ENCODE results near the gene GNA15.
"Not testable (repeated sequence)": the region's sequence is repeated elsewhere in the genome, so short reads cannot be mapped to it uniquely, and the experiment has no call there.

The GNA15 gene

DNA sequence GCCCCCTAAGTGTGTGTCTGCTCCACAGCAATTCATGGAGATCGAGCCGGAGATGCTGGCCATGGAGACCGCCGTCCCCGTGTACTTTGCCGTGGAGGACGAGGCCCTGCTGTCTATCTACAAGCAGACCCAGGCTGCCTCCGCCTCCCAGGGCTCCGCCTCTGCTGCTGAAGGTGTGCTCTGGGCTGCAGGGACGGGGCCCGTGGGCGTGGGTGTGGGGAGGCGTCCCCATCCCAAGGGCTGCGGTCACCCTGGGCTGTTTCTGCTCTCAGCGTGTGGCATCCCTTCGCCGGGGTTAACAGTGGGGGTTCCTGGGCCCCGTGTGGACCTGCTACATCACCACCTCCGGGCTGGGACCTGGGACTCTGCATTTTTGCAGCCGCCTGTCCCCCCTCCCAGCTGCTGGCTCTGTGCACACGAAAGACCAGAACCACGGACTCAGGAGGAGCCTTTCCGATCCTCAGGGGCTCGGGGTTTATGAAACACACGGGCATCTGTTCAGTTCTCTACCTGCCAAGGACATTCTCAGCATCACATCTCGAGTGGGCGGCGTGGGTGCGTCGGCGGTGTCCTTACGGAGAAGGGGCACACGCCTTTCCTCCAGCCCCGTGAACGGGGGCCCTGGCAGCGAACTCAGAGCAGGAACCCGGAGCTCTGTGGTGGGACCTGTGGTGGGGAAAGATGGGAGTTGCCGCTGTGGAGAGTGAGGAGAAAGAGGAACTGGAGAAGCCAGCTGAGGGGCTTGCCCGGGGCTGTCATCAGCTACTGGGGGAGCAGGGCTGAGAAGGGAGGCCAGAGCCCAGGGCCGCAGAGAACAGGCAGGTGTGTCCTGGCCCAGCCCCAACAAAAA, 57.6 kb downstream of the GNA15 start:
- DNase-seq, result no peak

DNA sequence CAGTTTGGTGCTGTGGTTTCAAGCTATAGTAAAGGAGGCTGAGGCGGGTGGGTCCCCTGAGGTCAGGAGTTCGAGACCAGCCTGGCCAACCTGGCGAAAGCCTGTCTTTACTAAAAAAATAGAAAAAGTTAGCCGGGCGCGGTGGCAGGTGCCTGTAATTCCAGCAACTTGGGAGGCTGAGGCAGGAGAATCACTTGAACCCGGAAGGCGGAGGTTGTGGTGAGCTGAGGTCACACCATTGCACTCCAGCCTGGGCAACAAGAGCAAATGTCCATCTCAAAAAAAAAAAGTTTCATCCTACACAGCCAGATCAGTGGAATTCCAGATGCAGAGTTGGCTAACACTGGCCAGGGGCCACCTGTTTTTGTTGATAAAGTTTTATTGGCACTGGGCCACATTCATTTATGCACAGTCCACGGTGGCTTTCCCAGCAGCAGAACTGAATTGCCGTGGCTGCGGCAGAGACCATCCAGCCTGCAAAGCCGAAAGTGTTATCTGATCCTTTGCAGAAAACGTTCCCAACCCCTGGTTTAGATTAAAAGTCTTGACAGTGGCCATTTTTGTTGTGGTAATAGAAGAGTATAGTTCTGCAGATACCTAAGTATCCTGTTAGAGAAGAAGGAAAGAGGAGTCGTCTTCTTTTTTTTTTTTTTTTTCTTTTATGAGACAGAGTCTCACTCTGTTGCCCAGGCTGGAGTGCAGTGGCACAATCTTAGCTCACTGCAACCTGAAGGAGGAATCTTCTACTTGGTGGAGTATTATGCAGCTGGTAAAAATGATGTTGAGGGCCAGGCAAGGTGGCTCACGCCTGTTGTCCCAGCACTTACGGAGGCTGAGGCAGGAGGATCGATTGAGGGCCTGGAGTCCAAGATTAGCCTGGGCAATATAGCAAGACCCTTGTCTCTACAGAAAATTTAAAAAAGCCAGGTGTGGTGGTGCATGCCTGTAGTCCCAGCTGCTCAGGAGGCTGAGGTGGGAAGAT, 58.6 kb downstream of the GNA15 start:
- DNase-seq, result no peak

DNA sequence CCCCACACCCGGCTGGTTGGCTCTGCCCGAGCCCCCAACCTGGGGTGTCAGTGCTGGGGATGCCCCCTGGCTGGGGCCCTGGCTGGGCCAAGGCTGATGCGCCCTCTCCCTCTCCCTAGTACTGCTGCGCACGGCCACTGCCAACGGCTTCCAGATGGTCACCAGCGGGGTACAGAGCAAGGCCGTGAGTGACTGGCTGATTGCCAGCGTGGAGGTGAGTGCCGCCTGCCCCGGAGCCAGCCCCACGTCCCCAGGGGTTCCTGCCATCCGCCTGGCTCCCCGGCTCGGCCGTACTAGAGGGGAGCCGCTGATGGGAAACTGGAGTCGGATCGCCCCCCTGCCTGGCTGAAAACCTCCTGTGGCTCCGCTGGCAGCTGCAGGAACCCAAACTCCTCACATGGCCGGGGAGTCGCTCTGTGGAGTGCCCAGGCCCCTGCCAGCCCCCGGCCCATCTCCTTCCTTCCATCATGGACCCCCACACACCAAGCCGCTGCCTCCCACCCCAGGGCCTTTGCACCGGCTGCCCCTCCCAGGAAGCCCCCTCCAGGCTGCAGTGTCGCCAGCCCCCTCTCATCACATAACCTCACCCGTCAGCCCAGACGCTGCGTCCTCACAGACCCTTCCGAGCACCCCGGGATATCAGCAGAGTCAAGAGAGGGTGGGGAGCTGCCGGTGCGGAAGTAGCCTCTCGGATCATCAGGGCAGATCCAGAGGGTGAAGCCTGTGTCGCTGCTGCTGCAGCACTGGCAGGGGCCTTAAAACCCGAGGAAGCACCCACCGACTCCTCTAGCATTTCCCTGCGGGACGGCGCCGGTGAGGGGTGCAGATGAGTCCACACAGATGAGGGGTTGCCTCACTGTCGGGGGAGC, 60.5 kb downstream of the GNA15 start:
- no peak for DNase-seq

DNA sequence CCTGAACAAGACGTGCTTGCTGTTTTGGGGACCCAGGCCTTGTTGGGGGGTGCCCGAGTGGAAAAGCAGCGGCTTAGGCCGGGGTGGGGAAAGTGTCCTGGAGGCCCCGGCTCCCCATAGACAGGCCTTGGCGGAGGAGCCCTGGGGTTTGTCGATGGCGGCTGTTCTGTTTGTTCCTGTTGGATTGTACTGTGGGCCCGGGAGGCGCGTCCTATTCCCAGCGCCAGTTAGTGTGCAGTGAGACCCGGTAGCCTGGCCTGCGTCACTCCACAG, 61.0 kb downstream of the GNA15 start:
- DNase-seq, result no peak

DNA sequence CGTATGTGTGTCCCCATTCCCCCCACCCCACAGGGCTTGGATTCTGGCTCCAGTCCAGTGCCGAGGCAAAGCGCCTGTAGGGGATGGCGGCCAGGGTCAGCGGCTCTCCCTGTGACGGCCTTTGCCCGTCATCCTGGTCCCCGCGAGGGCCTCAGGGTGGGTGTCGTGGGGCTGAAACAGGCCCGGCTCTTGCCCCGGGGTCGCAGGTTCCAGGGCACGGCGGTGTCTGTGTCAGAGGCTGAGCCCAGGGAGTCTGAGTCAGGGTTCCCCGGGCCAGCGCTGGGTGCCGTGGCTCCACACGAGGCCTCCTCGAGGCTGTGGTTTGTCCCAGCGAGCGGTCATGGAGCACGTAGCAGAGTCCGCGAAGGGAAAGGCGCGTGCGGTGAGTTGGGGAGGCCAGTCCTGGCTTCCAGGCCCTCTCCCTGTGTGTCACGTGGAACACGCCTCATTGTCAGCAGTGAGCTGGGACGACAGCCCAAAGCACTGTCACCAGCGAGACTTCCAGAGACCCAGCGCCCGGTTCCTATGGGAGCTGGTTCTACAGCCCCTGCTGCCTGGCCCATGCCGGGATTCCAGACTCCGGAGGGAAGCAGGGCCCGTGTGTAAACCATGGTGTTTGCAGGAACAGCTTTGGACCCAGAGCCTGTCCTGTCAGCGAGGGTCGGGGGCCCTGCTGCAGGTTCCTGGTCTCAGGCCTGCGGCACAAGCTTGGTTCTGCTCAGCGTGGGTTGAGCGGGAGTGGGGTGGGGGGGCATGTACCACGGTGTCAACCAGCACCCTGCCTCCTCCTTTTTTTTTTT, 63.3 kb downstream of the GNA15 start:
- DNase-seq, result no peak

DNA sequence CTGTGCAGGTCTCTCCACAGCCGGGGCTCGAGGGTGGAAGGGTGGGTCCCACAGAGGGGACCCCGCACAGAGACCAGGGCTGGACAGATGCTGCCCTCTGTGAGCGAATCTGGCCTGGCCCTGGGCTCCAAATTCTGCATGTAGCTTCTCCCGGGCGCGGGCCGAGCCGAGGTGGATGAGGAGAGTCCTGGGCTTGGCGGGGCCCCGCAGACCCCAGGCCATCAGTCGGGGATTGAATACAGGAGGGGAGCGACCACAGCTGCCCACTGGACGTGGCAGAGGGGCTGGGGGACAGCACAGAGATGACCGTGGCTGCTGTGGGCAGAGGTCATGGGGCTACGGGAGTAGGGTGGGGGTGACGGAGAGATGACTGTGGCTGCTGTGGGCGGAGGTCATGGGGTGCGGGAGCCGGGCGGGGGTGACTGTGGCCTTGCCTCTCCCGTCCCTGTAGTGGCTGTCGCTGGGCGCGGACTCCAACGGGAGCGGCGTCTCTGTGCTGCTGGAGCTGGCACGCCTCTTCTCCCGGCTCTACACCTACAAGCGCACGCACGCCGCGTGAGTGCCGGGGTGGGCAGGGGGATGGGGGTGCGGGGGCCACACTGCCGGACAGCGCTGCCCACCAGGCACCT, 65.4 kb downstream of the GNA15 start:
- DNase-seq, result no peak

DNA sequence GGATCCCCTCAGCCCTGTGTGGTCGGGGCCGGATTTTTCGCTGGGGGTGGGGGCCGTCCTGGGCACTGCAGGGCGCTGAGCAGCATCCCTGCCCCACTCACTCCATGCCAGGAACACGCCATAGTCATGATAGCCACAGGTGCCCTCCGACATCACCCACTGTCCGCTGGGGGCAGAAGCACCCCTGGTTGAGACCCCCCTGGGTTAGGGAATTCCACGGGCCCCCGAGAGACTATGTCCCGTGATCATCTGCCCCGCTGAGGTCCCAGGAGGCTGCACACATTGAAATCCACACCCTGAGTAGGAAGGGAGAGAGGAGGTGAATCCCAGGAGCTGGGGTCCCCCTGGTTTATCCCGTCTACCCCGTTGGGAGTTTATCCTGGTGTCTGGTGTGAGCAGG, 66.1 kb downstream of the GNA15 start:
- DNase-seq, result no peak

DNA sequence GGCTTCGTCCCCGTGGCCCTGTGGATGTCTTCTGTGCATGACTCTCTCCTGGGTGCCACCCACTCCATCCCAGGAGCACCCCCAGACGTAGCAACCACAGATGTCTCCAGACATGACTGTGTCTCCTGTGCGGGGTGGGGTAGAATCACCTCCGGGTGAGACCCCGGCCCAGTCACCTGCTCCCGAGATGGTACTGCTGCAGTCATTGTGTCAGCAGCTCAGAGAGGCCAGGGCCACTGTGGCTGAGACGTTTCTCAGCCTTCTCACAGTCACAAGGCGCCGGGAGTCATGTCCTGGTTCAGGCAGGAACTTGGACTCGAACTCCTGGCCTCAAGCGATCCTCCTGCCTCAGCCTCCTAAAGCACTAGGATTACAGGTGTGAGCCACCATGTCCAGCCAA, 66.5 kb downstream of the GNA15 start:
- DNase-seq, result no peak

DNA sequence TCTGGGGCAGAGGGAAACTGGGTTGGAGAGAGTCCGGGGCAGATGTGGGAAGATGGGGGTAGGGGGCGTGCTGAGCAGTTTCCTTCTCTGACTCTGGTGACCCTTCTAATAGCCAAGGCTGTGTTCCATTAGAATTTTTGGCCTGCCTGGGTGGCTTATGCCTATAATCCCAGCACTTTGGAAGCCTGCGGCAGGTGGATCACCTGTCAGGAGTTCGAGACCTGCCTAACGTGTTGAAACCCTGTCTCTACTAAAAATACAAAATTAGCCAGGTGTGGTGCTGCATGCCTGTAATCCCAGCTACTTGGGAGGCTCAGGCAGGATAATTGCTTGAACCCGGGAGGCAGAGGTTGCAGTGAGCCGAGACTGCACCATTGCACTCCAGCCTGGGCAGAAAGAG, 67.1 kb downstream of the GNA15 start:
- not testable (repeated sequence) for DNase-seq

DNA sequence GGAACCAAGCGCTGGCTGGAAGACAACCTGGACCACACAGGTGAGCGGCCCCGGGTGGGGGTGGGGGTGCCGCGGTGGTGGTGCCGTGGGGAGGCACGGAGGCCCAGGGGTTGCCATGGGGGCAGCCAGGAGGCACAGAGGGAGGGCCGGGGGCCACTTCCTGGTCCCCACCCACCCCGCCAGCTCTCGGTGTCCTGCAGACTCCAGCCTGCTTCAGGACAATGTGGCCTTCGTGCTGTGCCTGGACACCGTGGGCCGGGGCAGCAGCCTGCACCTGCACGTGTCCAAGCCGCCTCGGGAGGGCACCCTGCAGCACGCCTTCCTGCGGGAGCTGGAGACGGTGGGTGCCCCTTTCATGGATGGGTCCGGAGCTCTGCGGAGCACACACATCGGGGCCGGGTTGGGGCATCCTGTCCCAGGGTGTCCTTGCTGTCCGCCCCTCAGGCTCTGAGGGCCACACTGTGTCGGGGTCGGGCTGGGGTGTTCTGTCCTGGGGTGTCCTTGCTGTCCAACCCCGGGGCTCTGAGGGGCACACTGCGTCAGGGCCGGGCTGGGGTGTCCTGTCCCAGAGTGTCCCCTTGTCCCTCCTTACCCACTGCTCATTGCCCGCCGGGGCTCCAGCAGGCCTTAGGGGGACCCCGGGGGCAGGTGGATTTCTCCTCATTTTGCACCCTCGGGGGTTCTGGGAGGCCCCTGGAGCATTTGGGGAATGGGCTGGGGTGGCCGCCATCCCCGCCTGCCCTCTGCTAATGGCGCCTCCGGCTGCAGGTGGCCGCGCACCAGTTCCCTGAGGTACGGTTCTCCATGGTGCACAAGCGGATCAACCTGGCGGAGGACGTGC, 68.2 kb downstream of the GNA15 start:
- no peak for DNase-seq

DNA sequence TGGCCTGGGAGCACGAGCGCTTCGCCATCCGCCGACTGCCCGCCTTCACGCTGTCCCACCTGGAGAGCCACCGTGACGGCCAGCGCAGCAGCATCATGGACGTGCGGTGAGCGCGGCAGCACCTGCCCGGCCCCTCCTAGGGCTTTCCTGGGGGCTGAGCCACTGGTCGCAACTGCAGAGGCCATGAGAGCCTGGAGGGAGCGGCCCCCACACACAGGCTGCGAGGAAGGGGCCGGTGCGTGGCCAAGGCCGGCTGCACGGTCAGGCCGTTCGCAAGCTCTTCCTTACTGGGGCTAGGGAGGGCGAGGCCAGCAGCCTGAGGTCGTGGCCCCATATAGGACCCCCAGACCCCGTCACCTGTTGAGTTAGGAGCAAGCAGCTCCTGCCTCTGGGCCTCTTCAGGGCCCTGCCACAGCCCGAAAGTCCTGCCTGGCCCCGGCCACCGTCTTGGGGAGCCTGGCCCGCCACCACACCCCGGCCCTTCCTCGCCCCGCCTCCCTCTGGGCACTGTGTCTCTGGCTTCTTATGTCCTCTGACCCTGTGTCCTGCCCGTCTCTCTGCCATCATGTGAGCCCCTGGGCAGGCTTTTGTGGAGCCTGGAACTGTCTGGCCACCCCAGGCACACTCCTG, 68.9 kb downstream of the GNA15 start:
- DNase-seq, result no peak

DNA sequence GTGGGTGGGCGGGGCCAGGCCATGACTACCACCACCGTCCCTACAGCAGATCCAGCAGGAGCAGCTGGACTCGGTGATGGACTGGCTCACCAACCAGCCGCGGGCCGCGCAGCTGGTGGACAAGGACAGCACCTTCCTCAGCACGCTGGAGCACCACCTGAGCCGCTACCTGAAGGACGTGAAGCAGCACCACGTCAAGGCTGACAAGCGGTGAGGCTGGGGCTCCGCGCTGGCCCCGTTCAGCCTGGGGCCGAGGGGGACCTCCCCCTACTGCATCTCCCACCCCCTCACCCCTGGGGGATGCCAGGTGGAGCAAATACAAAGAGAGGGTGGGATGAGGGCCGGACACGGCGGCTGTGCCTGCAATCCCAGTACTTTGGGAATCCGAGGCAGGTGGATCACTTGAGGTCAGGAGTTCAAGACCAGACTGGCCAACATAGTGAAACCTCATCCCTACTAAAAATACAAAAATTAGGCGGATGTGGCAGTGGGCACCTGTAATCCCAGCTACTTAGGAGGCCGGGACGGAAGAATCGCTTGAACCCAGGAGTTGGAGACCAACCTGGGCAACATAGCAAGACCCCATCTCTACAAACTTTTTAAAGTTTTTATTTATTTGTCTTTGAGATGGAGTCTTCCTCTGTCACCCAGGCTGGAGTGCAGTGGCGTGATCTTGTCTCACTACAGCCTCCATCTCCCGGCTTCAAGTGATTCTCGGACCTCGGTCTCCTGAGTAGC, 70.6 kb downstream of the GNA15 start:
- no peak for DNase-seq

DNA sequence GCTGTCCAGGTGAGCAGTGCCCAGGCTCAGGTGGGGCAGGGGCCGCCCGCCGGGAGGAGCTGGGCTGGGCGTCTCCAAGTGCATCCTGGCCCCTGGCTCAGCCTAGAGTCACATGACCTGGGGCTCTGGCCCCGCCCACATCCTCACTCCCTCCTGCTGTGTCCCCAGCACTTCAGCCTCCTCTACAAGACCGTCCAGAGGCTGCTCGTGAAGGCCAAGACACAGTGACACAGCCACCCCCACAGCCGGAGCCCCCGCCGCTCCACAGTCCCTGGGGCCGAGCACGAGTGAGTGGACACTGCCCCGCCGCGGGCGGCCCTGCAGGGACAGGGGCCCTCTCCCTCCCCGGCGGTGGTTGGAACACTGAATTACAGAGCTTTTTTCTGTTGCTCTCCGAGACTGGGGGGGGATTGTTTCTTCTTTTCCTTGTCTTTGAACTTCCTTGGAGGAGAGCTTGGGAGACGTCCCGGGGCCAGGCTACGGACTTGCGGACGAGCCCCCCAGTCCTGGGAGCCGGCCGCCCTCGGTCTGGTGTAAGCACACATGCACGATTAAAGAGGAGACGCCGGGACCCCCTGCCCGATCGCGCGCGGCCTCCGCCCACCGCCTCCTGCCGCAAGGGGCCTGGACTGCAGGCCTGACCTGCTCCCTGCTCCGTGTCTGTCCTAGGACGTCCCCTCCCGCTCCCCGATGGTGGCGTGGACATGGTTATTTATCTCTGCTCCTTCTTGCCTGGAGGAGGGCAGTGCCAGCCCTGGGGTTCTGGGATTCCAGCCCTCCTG, 71.8 kb downstream of the GNA15 start:
- no peak for DNase-seq

DNA sequence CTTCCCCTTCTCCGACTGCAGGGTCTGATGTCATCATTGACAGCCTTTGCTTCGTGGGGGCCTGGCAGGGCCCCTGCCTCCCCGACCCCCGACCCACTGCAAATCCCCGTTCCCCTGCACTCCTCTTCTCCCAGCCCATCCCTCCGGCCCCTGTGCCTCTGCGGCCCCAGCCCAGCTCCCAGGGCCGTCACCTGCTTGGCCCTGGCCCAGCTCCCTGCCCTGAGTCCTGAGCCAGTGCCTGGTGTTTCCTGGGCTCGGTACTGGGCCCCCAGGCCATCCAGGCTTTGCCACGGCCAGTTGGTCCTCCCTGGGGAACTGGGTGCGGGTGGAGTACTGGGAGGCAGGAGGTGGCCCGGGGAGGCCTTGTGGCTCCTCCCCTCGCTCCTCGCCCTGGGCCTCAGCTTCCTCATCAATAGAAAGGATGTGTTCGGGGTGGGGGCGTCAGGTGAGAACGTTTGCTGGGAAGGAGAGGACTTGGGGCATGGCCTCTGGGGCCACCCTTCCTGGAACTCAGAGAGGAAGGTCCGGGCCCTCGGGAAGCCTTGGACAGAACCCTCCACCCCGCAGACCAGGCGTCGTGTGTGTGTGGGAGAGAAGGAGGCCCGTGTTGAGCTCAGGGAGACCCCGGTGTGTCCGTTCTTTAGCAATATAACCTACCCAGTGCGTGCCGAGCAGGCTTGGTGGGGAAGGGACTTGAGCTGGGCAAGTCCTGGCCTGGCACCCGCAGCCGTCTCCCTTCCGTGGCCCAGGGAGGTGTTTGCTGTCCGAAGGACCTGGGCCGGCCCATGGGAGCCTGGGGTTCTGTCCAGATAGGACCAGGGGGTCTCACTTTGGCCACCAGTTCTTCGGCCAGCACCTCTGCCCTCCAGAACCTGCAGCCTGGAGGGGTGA, 72.7 kb downstream of the GNA15 start:
- no peak for DNase-seq

DNA sequence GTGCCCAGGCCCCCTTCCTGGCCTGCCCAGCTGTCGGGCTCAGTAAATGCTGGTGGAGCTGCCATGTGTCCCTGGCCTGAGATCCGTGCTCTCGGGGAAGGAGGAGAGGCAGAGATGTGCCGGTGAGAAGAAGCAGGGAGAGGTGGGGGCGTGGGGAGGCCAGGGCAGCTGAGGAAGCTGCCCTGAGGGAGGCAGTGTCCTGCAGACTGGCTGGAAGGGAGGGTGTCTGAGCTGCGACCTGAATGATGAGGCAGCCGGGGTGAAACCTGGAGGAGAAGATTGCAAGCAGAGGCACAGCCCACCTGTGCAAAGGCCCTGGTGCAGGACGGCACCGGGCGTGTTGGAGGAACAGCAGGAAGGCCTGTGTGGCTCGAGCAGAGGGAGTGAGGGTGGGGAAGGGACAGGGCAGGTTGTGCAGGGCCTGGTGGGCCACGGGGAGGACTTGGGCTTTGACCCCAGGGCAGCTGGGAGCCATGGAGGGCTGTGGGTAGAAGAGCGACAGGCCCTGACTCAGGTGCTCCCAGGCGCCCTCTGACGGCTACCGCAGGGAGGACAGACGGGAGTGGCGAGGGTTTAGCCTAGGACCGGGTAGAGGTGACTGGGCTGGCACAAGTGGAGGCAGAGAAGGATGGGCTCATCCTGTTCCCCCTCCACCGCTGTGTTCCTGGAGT, 74.6 kb downstream of the GNA15 start:
- no peak for DNase-seq

DNA sequence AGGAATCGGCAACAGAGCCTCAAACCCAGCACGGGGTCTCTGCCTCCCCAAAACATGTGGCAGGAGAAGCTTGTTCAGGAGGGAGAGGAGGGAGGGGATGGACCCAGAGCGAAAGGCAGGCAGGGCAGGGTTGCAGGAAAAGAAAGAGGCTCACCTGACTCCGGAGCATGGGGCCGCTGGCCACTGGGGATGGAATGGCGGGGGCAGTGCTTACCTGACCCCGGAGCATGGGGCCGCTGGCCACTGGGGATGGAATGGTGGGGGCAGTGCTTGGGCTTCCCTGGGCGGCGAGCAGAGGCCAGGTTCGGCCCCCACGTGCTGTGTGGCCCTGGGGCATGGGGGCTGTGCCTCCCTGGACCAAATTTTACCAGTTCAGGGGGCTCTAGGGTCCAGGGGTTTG, 75.4 kb downstream of the GNA15 start:
- DNase-seq, result no peak

DNA sequence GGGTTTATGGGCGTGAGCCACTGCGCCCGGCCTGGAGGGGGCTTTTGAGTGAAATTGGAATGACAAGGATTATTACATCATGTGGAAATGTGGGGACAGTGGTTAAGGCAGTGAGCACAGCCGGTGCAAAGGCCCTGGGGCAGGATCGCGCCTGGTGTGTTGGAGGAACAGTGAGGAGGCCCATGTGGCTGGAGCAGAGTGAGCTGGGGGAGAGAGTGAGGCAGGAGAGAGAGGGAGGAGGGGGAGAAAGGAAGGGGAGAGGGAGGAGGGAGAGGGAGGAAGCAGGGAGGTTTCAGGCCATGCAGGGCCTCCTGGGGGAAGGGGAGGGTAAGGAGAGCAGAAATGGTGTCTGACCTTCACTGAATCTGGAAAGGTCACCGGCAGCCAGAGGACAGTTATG, 77.3 kb downstream of the GNA15 start:
- no peak for DNase-seq

All from NCI-H774 (cell line).